ENCODE results near the gene ZNF557. TPM values are rescaled to one million over a fixed set of nuclear protein-coding genes. Genes with fewer than 3 reads are reported as not detected.

The ZNF557 gene
- total RNA-seq, 1 donor from 2014 or later, result 13.7 TPM

DNA sequence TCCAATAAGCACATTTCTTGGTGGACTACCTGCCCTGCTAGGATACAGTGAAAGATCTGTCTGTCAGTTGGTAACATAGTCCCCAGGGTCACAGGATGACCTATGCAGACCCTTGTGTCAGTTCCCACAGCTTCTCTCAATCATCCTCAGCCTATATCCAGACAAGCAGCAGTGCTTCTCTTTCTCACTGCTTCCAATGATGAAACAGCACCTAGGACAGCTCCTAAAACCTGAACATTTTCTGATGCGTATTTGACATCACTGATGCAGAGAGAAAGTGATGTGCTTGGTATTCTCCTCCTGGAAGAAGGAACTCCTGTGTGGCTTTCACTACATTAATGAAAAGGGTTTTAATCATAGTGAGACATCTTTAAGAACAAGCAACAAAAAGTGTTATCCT lies 43.7 kb downstream of the ZNF557 start:
- Mint-ChIP-seq H3K36me3 (peaks cover 5% of the 10 kb centered on the region), H3K27ac (no peak overlapping the region), H3K4me3 (no peak overlapping the region), H3K9me3 (peaks cover 4% of the 10 kb centered on the region), H3K4me1 (ENCODE audit: unreplicated experiment) (peaks cover 5% of the 10 kb centered on the region), H3K27me3 (no peaks in the 10 kb centered on the region)
- no peak for TF ChIP-seq CTCF (conservative IDR thresholded peaks at IDR 0.05)
- no peak for DNase-seq (ENCODE audit: extremely low spot score, unreplicated experiment)

GRCh38 chr19:7115721-7116120 lies 46.2 kb downstream of the ZNF557 start:
- H3K9me3 Mint-ChIP-seq, result peaks cover 4% of the 10 kb centered on the region

DNA sequence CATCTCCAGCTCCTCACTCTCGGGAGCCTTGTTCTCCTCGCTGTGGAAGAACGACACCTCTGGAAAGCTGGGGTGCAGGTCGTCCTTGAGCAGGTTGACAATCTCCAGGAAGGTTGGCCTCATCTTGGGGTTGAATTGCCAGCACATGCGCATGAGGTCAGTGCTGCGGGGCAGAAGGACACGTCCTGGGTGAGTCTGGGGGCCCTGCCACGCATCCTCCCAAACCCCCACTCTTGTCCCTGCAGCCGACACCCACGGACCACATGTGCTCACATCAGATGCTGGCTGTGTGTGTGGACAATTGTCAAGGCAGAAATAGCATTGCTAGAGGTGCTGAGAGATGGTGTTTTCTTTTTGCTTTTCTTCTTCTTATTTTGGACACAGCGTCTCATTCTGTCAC lies 47.7 kb downstream of the ZNF557 start:
- Mint-ChIP-seq H3K36me3 (peaks cover 32% of the 10 kb centered on the region), H3K27ac (no peak overlapping the region), H3K4me1 (ENCODE audit: unreplicated experiment) (peaks cover 5% of the 10 kb centered on the region), H3K4me3 (no peak overlapping the region), H3K9me3 (peaks cover 4% of the 10 kb centered on the region), H3K27me3 (no peaks in the 10 kb centered on the region)
- no peak for DNase-seq (ENCODE audit: extremely low spot score, unreplicated experiment)
- TF ChIP-seq CTCF (conservative IDR thresholded peaks at IDR 0.05), result no peak

More at GRCh38 chr19:7115721-7116120, 46.2 kb downstream of the ZNF557 start:
- H3K36me3 Mint-ChIP-seq, result peaks cover 26% of the 10 kb centered on the region
- DNase-seq (ENCODE audit: extremely low spot score, unreplicated experiment), result no peak
- no peak overlapping the region for H3K4me3 Mint-ChIP-seq
- no peaks in the 10 kb centered on the region for H3K27me3 Mint-ChIP-seq
- H3K27ac Mint-ChIP-seq, result peak overlapping the region; percentile 82
- TF ChIP-seq CTCF (conservative IDR thresholded peaks at IDR 0.05), result no peak
- peaks cover 5% of the 10 kb centered on the region for H3K4me1 Mint-ChIP-seq (ENCODE audit: unreplicated experiment)

GRCh38 chr19:7119582-7119981 lies 50.1 kb downstream of the ZNF557 start:
- Mint-ChIP-seq H3K27ac (peak overlapping the region; percentile 7), H3K27me3 (no peaks in the 10 kb centered on the region), H3K36me3 (peaks cover 37% of the 10 kb centered on the region)

GRCh38 chr19:7120499-7120898 lies 51.0 kb downstream of the ZNF557 start:
- Mint-ChIP-seq H3K27ac (no peak overlapping the region), H3K4me3 (no peak overlapping the region), H3K4me1 (ENCODE audit: unreplicated experiment) (peaks cover 5% of the 10 kb centered on the region), H3K27me3 (no peaks in the 10 kb centered on the region), H3K9me3 (peaks cover 4% of the 10 kb centered on the region), H3K36me3 (peaks cover 46% of the 10 kb centered on the region)
- DNase-seq (ENCODE audit: extremely low spot score, unreplicated experiment), result no peak
- no peak for TF ChIP-seq CTCF (conservative IDR thresholded peaks at IDR 0.05)

More at GRCh38 chr19:7119582-7119981, 50.1 kb downstream of the ZNF557 start:
- H3K4me1 Mint-ChIP-seq (ENCODE audit: unreplicated experiment), result peaks cover 5% of the 10 kb centered on the region
- H3K9me3 Mint-ChIP-seq, result peaks cover 1% of the 10 kb centered on the region
- TF ChIP-seq CTCF (conservative IDR thresholded peaks at IDR 0.05), result no peak
- DNase-seq (ENCODE audit: extremely low spot score, unreplicated experiment), result no peak
- no peak overlapping the region for H3K4me3 Mint-ChIP-seq

- Mint-ChIP-seq H3K9me3 (peaks cover 4% of the 10 kb centered on the region), H3K36me3 (peaks cover 60% of the 10 kb centered on the region), H3K27me3 (no peaks in the 10 kb centered on the region), H3K4me1 (ENCODE audit: unreplicated experiment) (no peaks in the 10 kb centered on the region), H3K27ac (no peak overlapping the region), H3K4me3 (no peak overlapping the region)
- no peak for TF ChIP-seq CTCF (conservative IDR thresholded peaks at IDR 0.05)
- no peak for DNase-seq (ENCODE audit: extremely low spot score, unreplicated experiment)
Measured at GRCh38 chr19:7122701-7123100, 53.2 kb downstream of the ZNF557 start.
